Heart left ventricle (tissue), 16 donors: ENCODE data around the gene SYCN. TPM values are rescaled to one million over a fixed set of nuclear protein-coding genes. Genes with fewer than 3 reads are reported as not detected.
"Not testable (repeated sequence)": the region's sequence is repeated elsewhere in the genome, so short reads cannot be mapped to it uniquely, and the experiment has no call there.

Experiments used
- ATAC-seq, 4 donors: fragments of 200-7000 bp; cut with Tn5 transposase; one replicate each; pipeline ENCODE4 v1.9.1; 2020 to 2022; ENCODE audit warnings: moderate library complexity in 4 of 4, mild to moderate bottlenecking in 3 of 4, moderate number of reproducible peaks in 1 of 4
- DNase-seq, 5 donors: peaks; one replicate each; pipeline ENCODE4 v3.0.0-alpha.2; 2020
- H3K27ac ChIP-seq, 12 donors: fragments of 200-600 bp; sonication (generic) in 4 of 12; one replicate each; pipeline versions ENCODE4 v1.5.0 to v1.8.0; 2016 to 2022; ENCODE audit warnings: mild to moderate bottlenecking in 2 of 12
- H3K27me3 ChIP-seq, 9 donors: fragments of 200-600 bp; sonication (generic) in 2 of 9; one replicate each; pipeline versions ENCODE4 v1.5.1 to v1.8.0; 2016 to 2022; ENCODE audit warnings: mild to moderate bottlenecking in 3 of 9
- H3K36me3 ChIP-seq, 9 donors: fragments of 200-600 bp; sonication (generic) in 2 of 9; one replicate each; pipeline versions ENCODE4 v1.5.0 to v1.8.0; 2018 to 2022; ENCODE audit warnings: mild to moderate bottlenecking in 2 of 9
- H3K4me1 ChIP-seq, 12 donors: fragments of 200-600 bp; sonication (generic) in 4 of 12; one replicate each; pipeline versions ENCODE4 v1.5.0 to v1.8.0; 2016 to 2022; ENCODE audit warnings: mild to moderate bottlenecking in 3 of 12
- H3K4me3 ChIP-seq, 12 donors: fragments of 200-600 bp; sonication (generic) in 4 of 12; one replicate each; pipeline versions ENCODE4 v1.5.0 to v1.8.0; 2017 to 2022; ENCODE audit warnings: mild to moderate bottlenecking in 9 of 12, moderate library complexity in 4 of 12
- H3K9me3 ChIP-seq, 12 donors: fragments of 200-600 bp; sonication (generic) in 4 of 12; one replicate each; pipeline versions ENCODE4 v1.5.0 to v1.8.0; 2016 to 2022; ENCODE audit warnings: mild to moderate bottlenecking in 1 of 12
- CTCF ChIP-seq, 12 donors: fragments of 200-600 bp; sonication (generic) in 4 of 12; IDR thresholded peaks; one replicate each; pipeline versions ENCODE4 v1.5.0 to v1.8.0; 2018 to 2022; ENCODE audit warnings: antibody characterized with exemption in 12 of 12, mild to moderate bottlenecking in 5 of 12
- POLR2A ChIP-seq, 2 donors: fragments of 450-650 bp; IDR thresholded peaks; one replicate each; pipeline ENCODE4 v1.6.1; 2017; ENCODE audit warnings: antibody characterized with exemption in 2 of 2, mild to moderate bottlenecking in 2 of 2, moderate library complexity in 2 of 2
- WGBS, 4 donors: extraction: QIAGEN DNeasy Blood & Tissue Kit in 2 of 4; methylation state at CpG; one replicate each; pipeline versions ENCODE4 v1.1.5 to v1.1.7; 2013 to 2018; 5-methylcytosine and 5-hydroxymethylcytosine counted together
- intact Hi-C, 10 donors: fragments of 100-400 bp; cut with DNase I; formaldehyde crosslinking; loops; one replicate each; pipeline versions ENCODE4 v1.11.1 to v1.14.2; 2022
- polyA plus RNA-seq, 2 donors: library from polyadenylated mRNA; stranded (reverse); fragments of 200-250 nt; gene quantifications; one replicate each; pipeline ENCODE4 v1.2.3, GENCODE V29; 2013
- total RNA-seq, 9 donors: library from RNA; depleted of rRNA in 2 of 9; stranded (reverse); fragments of >200 nt in 2 of 9; fragmentation: NEBNext Ultra II Directional in 3 of 9; extraction: Animal tissue kit (Norgen Biotek cat#: 25700) in 3 of 9; gene quantifications; one replicate each; pipeline versions ENCODE4 v1.1.0 to v1.2.4, GENCODE V29; 2016 to 2023
- donor health status: ischemic (EF 13 %, LVEDD 7.1; RV severe dilation, severe dysfunction).
- donor health status: healthy with polysubstance abuse.
- donor health status: DM: no; HTN: yes; CAD: no.
- donor health status: DM: no; HTN: no; CAD: no.
- donor health status: ischemic (EF 25% LVEDD 6.9; RV normal size, moderate dysfunction).
- donor health status: ischemic (EF 25% LVEDD 5.7; RV mildly dilated, moderate dysfunction).
- donor health status: healthy.
- donor health status: DM: yes; HTN: yes; CAD: no.
- donor health status: ischemic (EF 35%, LVEDD 5.7; RV mildly dilated, moderate dysfunction).
- donor health status: nonischemic (EF 11% LVEDD 7.7; RV severe dilation, severe dysfunction).
- donor health status: DM: yes; HTN: yes; CAD: no.
- donor health status: PGD.
- donor health status: ischemic (EF 29% LVEDD 5.4; RV normal size, mild dysfunction).
- donor health status: nonischemic (EF 23%, LVEDD 6.1; RV moderate dilation, normal function).

SYCN gene
- total and polyA plus RNA-seq, 11 donors = 0.77 TPM; not detected in 10

- ATAC-seq = no peak
- TF ChIP-seq POLR2A (IDR thresholded peaks at IDR 0.05) (no peak), CTCF (IDR thresholded peaks at IDR 0.05) (no peak)
- Histone ChIP-seq H3K4me3 (no peak overlapping the region), H3K27ac (no peak overlapping the region), H3K36me3 (no peaks in the 10 kb centered on the region), H3K9me3 (peaks cover 0 to 15% (median 2%) of the 10 kb centered on the region in 12 donors), H3K4me1 (no peaks in the 10 kb centered on the region), H3K27me3 (peaks cover 0 to 59% (median 4%) of the 10 kb centered on the region in 9 donors)
- DNase-seq = no peak
- intact Hi-C loops = no loop called here
- WGBS, 4 donors = 77 to 85% (median 81%) methylated on average over 15 of the region's 15 CpGs
Observed at GRCh38 chr19:39218230-39219007, 14.4 kb upstream of the SYCN start.

GRCh38 chr19:39217094-39217493 is 13.0 kb upstream of the SYCN start:
- no peaks in the 10 kb centered on the region for H3K36me3 ChIP-seq
- no peak overlapping the region for H3K27ac ChIP-seq
- 78 to 83% (median 82%) methylated on average over 5 of the region's 5 CpGs for WGBS, 4 donors
- peaks cover 0 to 15% (median 2%) of the 10 kb centered on the region in 12 donors for H3K9me3 ChIP-seq
- intact Hi-C loops = no loop called here
- H3K27me3 ChIP-seq = peaks cover 0 to 46% (median 0%) of the 10 kb centered on the region in 9 donors
- no peaks in the 10 kb centered on the region for H3K4me1 ChIP-seq
- ATAC-seq (no peak), DNase-seq (no peak)
- no peak overlapping the region for H3K4me3 ChIP-seq
- no peak for TF ChIP-seq CTCF (IDR thresholded peaks at IDR 0.05)
- no peak for TF ChIP-seq POLR2A (IDR thresholded peaks at IDR 0.05)

- intact Hi-C loops, DNase-seq, H3K4me1 ChIP-seq, ATAC-seq, H3K4me3 ChIP-seq, H3K27ac ChIP-seq, H3K36me3 ChIP-seq: not testable (repeated sequence)
- H3K27me3 ChIP-seq = peaks cover 0 to 45% (median 0%) of the 10 kb centered on the region in 9 donors
- H3K9me3 ChIP-seq = peaks cover 0 to 15% (median 2%) of the 10 kb centered on the region in 12 donors
- WGBS, 4 donors = 80 to 92% (median 87%) methylated on average over 3 of the region's 3 CpGs
Observed at GRCh38 chr19:39215323-39215722, 11.3 kb upstream of the SYCN start.

GRCh38 chr19:39212375-39212742 is 8.3 kb upstream of the SYCN start:
- TF ChIP-seq CTCF (IDR thresholded peaks at IDR 0.05) (peak in 3 of 12 donors; percentile 11 to 23 (median 15)), POLR2A (IDR thresholded peaks at IDR 0.05) (no peak)
- ATAC-seq (peak in 1 of 4 donors; percentile 36), DNase-seq (no peak)

More at GRCh38 chr19:39212375-39212742, 8.3 kb upstream of the SYCN start:
- 16 to 24% (median 18%) methylated on average over 8 of the region's 8 CpGs for WGBS, 4 donors
- Histone ChIP-seq H3K4me1 (no peaks in the 10 kb centered on the region), H3K27me3 (peaks cover 0 to 56% (median 6%) of the 10 kb centered on the region in 9 donors), H3K27ac (no peak overlapping the region), H3K9me3 (peaks cover 0 to 14% (median 2%) of the 10 kb centered on the region in 12 donors), H3K4me3 (no peak overlapping the region), H3K36me3 (no peaks in the 10 kb centered on the region)
- intact Hi-C loops = no loop called here
